Skeletal muscle tissue (tissue), 4 donors: ENCODE results near the gene IFI16. TPM values are rescaled to one million over a fixed set of nuclear protein-coding genes. Genes with fewer than 3 reads are reported as not detected.
A peak's percentile ranks its signal among the peaks of the same experiment; 100 is the strongest.
"Not testable (repeated sequence)": the region's sequence is repeated elsewhere in the genome, so short reads cannot be mapped to it uniquely, and the experiment has no call there.

ENCODE experiments used
- H3K27ac ChIP-seq: one replicate; pipeline ENCODE4 v1.7.0; 2013; ENCODE audit warnings: mild to moderate bottlenecking, low read depth, low read length, inconsistent platforms
- H3K27me3 ChIP-seq, 3 donors: one replicate each; pipeline ENCODE4 v1.7.0; 2013; ENCODE audit warnings: low read length in 3 of 3; ENCODE audit not compliant: control insufficient read depth in 3 of 3, insufficient read depth in 3 of 3
- H3K36me3 ChIP-seq, 3 donors: one replicate each; pipeline ENCODE4 v1.7.0; 2013; ENCODE audit warnings: low read length in 3 of 3; ENCODE audit not compliant: control insufficient read depth in 3 of 3, insufficient read depth in 3 of 3
- H3K4me1 ChIP-seq, 3 donors: one replicate each; pipeline ENCODE4 v1.7.0; 2013; ENCODE audit warnings: low read length in 3 of 3, mild to moderate bottlenecking in 3 of 3; ENCODE audit not compliant: control insufficient read depth in 3 of 3, insufficient read depth in 3 of 3
- H3K4me3 ChIP-seq, 3 donors: one replicate each; pipeline ENCODE4 v1.7.0; 2013; ENCODE audit warnings: low read length in 3 of 3
- H3K9ac ChIP-seq, 3 donors: one replicate each; pipeline ENCODE4 v1.7.0; 2013; ENCODE audit warnings: low read length in 3 of 3, mild to moderate bottlenecking in 3 of 3, moderate library complexity in 2 of 3, low read depth in 1 of 3
- H3K9me3 ChIP-seq, 3 donors: one replicate each; pipeline ENCODE4 v1.7.0; 2013; ENCODE audit warnings: low read length in 3 of 3; ENCODE audit not compliant: control insufficient read depth in 3 of 3
- total RNA-seq: library from RNA; depleted of rRNA; stranded (reverse); fragments of >200 nt; gene quantifications from one replicate; pipeline ENCODE4 v1.2.3, GENCODE V29; 2014
- donor health status: Osteomylitis.

Gene IFI16
- total RNA-seq, 1 donor from 2014 or later = 16.2 TPM

DNA sequence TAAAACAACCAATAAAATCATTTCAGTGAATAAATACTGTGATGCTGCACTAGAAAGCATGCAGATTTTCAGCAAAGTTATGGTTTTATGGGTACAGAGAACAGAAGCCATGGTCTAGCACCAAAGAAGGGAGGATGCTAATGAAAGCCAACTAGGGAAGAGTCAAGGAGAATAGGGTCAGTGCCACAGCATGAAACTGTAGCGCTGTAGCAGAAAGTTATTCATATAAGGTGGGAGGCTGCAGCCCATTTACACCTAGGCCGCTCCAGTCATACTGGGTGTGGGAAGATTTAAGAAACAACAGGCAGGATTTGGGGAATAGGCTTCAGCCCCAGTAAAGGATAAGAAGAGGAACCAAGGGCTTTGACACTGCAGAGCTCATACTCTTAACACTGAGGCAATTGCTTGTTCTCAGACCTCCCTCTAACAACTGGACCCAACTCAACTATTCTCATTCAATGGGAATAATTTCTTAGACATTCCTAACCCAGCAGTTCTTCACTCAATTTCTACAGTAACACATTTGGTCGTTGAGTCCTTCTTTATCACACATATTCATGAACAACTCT, 4.4 kb downstream of the IFI16 start:
- Histone ChIP-seq H3K4me3 (no peak overlapping the region), H3K36me3 (peaks cover 2 to 24% (median 5%) of the 10 kb centered on the region in 3 donors), H3K4me1 (peaks cover 3 to 14% (median 7%) of the 10 kb centered on the region in 3 donors), H3K27ac (no peak overlapping the region), H3K9ac (no peak overlapping the region), H3K9me3 (no peaks in the 10 kb centered on the region), H3K27me3 (no peaks in the 10 kb centered on the region)

DNA sequence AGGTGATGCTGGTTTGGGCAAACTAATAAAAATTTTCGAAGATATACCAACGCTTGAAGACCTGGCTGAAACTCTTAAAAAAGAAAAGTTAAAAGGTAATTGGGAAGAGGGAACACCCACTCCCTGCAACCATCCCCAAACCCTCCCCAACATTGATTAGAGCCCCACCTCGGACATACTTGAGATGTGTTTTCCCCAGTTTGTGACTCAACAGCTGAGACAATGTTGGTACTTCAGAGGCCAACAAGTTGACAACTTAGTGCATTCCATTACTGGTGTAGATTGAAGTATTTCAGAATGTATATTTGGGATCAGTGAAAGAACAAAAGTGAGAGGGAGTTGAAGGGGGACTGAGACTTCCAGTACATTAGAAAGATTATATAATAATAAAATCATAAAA, 5.1 kb downstream of the IFI16 start:
- Histone ChIP-seq H3K9ac (no peak overlapping the region), H3K27me3 (no peaks in the 10 kb centered on the region), H3K27ac (peak overlapping the region; percentile 23), H3K4me3 (peak overlapping the region in 1 of 3 donors; percentile 2), H3K4me1 (peaks cover 3 to 14% (median 7%) of the 10 kb centered on the region in 3 donors), H3K9me3 (no peaks in the 10 kb centered on the region), H3K36me3 (peaks cover 2 to 25% (median 5%) of the 10 kb centered on the region in 3 donors)

DNA sequence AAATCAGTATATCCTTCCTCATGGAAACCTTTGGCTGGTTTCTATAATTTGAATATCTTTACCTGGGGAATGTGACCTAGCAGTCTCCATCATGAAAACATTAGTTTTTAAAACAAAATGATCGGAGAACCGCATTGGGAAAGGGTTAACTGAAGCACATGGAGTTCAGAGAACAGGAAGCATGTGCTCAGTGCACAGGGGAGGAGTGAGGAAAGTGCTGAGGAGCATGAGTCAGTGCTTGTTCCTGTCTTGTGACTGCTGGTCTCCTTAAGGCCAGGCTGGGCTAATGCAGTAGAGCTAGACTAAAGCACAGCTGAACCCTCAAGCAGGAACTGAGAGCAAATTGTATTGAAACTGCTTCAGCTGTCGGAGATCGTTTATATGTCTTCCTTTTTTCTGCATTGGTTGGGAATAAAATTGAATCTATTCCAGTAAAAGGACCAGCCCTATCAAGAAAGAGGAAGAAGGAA, 5.8 kb downstream of the IFI16 start:
- no peak overlapping the region for H3K9ac ChIP-seq
- peaks cover 3 to 14% (median 7%) of the 10 kb centered on the region in 3 donors for H3K4me1 ChIP-seq
- H3K27ac ChIP-seq = peak overlapping the region; percentile 34
- peak overlapping the region in 1 of 3 donors; percentile 20 for H3K4me3 ChIP-seq
- H3K9me3 ChIP-seq = no peaks in the 10 kb centered on the region
- no peaks in the 10 kb centered on the region for H3K27me3 ChIP-seq
- peaks cover 2 to 29% (median 5%) of the 10 kb centered on the region in 3 donors for H3K36me3 ChIP-seq

DNA sequence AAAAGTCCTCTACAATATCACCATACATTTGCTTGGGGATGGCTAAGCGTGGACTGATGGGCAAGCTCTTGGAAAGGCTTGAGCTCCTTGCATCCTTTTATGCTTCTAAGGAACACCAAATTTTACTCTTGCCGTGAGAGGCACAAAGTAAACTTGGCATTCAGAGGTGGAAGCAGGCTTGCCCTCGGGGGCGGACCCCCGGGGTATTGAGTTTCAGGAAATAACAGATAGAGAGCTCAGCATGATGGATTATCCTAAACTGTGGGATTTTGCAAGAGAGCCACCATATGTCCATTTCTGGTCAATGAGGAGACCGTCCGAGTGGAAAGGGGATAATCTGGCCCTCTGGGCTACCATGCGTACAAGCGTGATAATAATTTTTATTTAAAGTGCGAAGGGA, 14.0 kb downstream of the IFI16 start:
- Histone ChIP-seq H3K9ac (no peak overlapping the region), H3K27me3 (no peaks in the 10 kb centered on the region), H3K27ac (no peak overlapping the region), H3K4me3 (no peak overlapping the region), H3K9me3 (no peaks in the 10 kb centered on the region), H3K4me1 (no peaks in the 10 kb centered on the region), H3K36me3 (peaks cover 0 to 16% (median 0%) of the 10 kb centered on the region in 3 donors)

DNA sequence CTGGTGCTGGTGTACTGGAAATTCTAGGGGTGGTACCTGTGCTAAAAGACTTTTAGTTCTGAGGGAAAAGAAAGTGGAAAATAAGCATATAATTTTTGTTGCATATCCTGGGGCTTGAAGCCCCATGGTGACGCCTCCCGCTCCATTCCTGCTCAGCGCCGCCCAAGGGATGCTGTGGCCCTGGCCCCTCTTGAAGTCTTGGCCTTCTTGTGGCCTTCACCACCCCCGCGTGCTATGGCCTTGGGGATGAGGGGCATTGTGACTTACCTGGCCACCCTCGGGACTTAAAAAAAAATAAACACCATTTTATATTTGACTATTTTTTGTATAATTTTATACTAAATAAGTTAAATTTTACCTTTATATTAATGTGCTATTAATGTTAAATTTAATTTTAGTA, 15.3 kb downstream of the IFI16 start:
- no peaks in the 10 kb centered on the region for H3K27me3 ChIP-seq
- no peak overlapping the region for H3K9ac ChIP-seq
- no peaks in the 10 kb centered on the region for H3K4me1 ChIP-seq
- no peaks in the 10 kb centered on the region for H3K9me3 ChIP-seq
- peaks cover 0 to 15% (median 0%) of the 10 kb centered on the region in 3 donors for H3K36me3 ChIP-seq
- no peak overlapping the region for H3K4me3 ChIP-seq
- H3K27ac ChIP-seq = no peak overlapping the region

DNA sequence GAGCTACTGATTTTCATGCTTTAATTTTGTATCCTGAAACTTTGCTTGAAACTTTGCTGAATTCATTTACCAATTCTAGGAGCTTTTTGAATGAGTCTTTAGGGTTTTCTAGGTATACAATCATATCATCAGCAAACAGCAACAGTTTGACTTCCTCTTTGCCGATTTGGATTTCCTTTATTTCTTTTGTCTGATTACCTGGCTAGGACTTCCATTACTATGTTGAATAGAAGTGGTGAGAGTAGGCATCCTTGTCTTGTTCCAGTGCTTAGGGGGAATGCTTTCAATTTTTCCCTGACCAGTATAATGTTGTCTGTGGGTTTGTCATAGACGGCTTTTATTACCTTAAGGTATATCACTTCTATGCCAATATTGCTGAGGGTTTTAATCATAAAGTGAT, 17.1 kb downstream of the IFI16 start:
- not testable (repeated sequence) for H3K27ac ChIP-seq, H3K4me3 ChIP-seq, H3K4me1 ChIP-seq, H3K9ac ChIP-seq, H3K9me3 ChIP-seq, H3K27me3 ChIP-seq
- peaks cover 0 to 17% (median 0%) of the 10 kb centered on the region in 3 donors for H3K36me3 ChIP-seq

DNA sequence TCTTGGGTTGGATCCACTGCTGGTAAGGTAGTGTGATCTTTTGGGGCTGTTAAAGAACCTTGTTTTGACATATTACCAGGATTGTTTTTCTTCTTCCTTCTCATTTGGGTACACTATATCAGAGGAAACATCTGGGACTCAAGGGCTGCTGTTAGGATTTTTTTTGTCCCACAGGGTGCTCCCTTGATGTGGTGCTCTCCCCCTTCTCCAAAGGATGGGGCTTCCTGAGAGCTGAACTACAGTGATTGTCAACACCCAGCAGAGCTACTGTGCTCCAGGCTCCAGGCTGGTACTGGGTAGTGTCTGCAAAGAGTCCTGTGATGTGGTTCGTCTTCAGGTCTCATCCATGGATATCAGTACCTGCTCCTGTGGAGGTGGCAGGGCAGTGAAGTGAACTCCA, 20.6 kb downstream of the IFI16 start:
- Histone ChIP-seq H3K4me1 (peaks cover 0 to 8% (median 4%) of the 10 kb centered on the region in 3 donors), H3K4me3 (no peak overlapping the region), H3K9me3 (no peaks in the 10 kb centered on the region), H3K27ac (no peak overlapping the region), H3K27me3 (no peaks in the 10 kb centered on the region), H3K36me3 (peaks cover 0 to 24% (median 4%) of the 10 kb centered on the region in 3 donors), H3K9ac (no peak overlapping the region)

DNA sequence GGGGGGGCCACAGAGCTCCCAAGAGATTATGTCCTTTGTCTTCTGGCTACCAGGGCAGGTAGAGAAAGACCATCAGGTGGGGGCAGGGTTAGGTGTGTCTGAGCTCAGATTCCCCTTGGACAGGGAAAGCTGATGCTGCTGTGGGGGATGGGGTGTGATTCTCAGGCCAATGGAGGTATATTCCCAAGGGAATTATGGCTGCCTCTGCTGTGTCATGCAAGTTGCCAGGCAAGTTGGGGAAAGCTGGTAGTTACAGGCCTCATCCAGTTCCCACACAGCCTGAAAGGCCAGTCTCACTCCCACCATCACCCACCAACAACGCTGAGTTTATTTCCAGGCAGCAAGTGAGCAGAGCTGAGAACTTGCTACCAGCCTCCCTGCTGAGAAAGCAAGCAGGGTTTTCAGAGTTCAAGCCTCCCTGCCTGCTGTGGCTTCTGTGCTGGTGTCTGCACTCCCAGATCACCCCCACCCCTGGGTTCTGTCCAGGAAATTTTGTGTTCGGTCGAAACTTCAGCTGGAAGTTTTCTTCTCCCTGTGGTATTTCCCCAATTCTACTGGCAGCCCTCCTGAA, 21.3 kb downstream of the IFI16 start:
- Histone ChIP-seq H3K27me3 (no peaks in the 10 kb centered on the region), H3K9me3 (no peaks in the 10 kb centered on the region), H3K9ac (no peak overlapping the region), H3K4me1 (peaks cover 0 to 8% (median 4%) of the 10 kb centered on the region in 3 donors), H3K4me3 (no peak overlapping the region), H3K27ac (no peak overlapping the region), H3K36me3 (peaks cover 0 to 26% (median 4%) of the 10 kb centered on the region in 3 donors)

DNA sequence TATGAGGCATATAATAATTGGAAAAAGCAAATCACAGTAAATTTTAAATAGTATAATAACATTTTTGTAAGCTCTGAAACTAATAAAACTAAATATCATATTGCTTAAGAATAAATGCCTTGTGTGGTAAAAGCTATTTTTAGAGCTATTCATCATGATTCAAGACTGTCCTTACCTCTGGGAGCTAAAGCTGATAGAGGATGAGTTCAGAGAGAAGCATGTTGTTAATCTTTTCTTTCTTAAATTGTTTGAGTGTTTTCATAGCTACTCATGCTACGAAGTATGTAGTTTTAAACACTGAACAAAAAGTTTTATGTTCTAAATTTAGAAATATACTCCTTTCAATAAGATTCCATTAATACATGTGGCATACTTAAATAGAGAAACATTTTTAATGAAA, 30.5 kb downstream of the IFI16 start:
- Histone ChIP-seq H3K4me1 (no peaks in the 10 kb centered on the region), H3K36me3 (peaks cover 0 to 32% (median 3%) of the 10 kb centered on the region in 3 donors), H3K27me3 (no peaks in the 10 kb centered on the region), H3K9me3 (no peaks in the 10 kb centered on the region), H3K9ac (no peak overlapping the region), H3K27ac (no peak overlapping the region), H3K4me3 (no peak overlapping the region)

DNA sequence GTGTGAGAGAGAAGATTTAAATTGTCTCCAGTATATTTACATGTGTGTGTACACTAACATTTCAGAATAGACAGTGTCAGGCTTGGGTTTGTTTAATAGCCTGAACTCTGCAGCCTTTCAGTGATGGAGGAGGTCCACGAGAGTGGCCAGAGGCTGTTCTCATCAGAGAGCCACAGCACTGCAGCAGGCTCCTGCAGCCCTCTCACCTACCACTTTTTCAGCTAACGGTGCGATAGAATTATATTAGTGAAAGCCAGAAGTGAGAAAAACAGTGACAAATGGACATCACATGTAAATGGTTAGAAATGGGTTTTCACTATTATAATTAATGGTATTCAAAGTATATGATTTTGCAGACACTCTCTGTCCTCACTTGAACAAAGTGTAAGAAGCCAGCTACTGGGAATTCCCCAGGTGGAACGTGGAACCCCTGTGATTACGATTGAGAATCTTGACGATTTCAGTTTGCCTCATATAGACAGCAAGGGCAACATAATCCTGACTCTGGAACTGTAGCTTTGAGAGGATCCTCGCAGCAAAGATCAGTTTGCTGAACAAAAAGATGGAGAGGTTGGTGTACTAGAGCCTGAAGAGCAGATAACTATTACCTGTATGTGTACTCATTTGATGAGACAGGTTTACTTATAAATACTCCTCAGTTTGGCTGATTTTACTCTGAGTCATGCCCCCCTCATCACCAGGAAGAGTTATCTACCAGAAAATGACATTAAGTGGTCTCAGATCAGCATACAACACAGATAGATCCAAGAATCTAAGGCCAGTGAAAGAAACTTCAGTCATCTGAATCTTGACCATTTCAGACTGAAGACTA, 31.4 kb downstream of the IFI16 start:
- no peaks in the 10 kb centered on the region for H3K27me3 ChIP-seq
- no peak overlapping the region for H3K9ac ChIP-seq
- no peaks in the 10 kb centered on the region for H3K9me3 ChIP-seq
- no peak overlapping the region for H3K4me3 ChIP-seq
- no peak overlapping the region for H3K27ac ChIP-seq
- H3K36me3 ChIP-seq = peaks cover under 1 to 31% (median 3%) of the 10 kb centered on the region in 3 donors
- H3K4me1 ChIP-seq = no peaks in the 10 kb centered on the region
